Measurements from ENCODE around the gene KIDINS220. TPM values are rescaled to one million over a fixed set of nuclear protein-coding genes. Genes with fewer than 3 reads are reported as not detected.

KIDINS220 gene
- total RNA-seq, 1 experiment from 2014 or later: 29.3 TPM

DNA sequence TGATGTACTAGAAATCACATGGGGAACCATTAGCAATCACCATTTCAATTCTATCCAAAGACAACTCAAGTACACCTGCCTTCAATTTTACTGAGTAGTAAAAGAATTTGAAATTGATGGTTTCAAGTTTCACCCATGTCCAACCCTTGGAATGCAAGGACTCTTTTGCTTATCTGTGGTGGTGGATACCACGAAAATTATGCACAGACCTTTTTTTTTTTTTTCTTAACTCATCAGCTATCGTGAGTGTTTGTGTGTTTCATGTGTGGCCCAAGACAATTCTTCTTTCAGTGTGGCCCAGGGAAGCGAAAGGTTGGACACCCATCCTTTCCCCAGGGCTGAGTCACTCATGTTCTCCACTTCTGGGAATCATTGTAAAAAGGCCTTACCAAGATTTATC lies 132.5 kb downstream of the KIDINS220 start:
- Histone ChIP-seq H3K9ac (ENCODE audit: extremely low read depth, insufficient read length, low read length) (no peak overlapping the region), H3K56ac (ENCODE audit: insufficient read length, low read depth, low read length) (no peak overlapping the region), H3K14ac (ENCODE audit: insufficient read depth, low read length) (no peak overlapping the region), H2BK15ac (ENCODE audit: low read depth, low read length) (no peak overlapping the region), H4K91ac (ENCODE audit: insufficient read length, low read depth, low read length) (no peak overlapping the region), H3K23me2 (ENCODE audit: insufficient read length, low read depth, low read length, poor library complexity, severe bottlenecking) (no peaks in the 10 kb centered on the region), H3K4me1 (ENCODE audit: insufficient read depth, low read length) (no peaks in the 10 kb centered on the region), H3K18ac (ENCODE audit: insufficient read length, low read depth, low read length) (no peak overlapping the region), H3K27ac (ENCODE audit: insufficient read length, low read depth, low read length) (no peak overlapping the region), H2AK5ac (ENCODE audit: insufficient read length, low read length) (no peak overlapping the region), H4K5ac (ENCODE audit: insufficient read length, low read depth, low read length) (no peak overlapping the region), H2BK12ac (ENCODE audit: insufficient read length, low read depth, low read length) (no peak overlapping the region), H2BK20ac (ENCODE audit: low read depth, low read length, poor library complexity, severe bottlenecking) (no peak overlapping the region), H3K79me2 (ENCODE audit: insufficient read depth, low read length) (no peaks in the 10 kb centered on the region), H4K20me1 (ENCODE audit: control insufficient read depth, insufficient read depth, insufficient read length) (no peaks in the 10 kb centered on the region), H3K23ac (ENCODE audit: insufficient read length, low read depth, low read length) (no peak overlapping the region), H3K4ac (ENCODE audit: low read depth, low read length) (no peak overlapping the region), H2AFZ (ENCODE audit: low read length) (no peak overlapping the region), H4K8ac (replicated peaks; ENCODE audit: insufficient read length, low read depth, low read length) (no peak overlapping the region), H3K27me3 (ENCODE audit: insufficient read depth, low read length) (no peaks in the 10 kb centered on the region), H3K79me1 (ENCODE audit: insufficient read depth, low read depth, low read length, poor library complexity, severe bottlenecking) (no peaks in the 10 kb centered on the region), H3K9me3 (ENCODE audit: control insufficient read depth, low read depth, low read length) (no peaks in the 10 kb centered on the region), H2BK120ac (ENCODE audit: low read depth, low read length, poor library complexity, severe bottlenecking) (no peak overlapping the region), H3T11ph (ENCODE audit: low read length) (no peak overlapping the region), H3K4me2 (ENCODE audit: insufficient read depth, insufficient read length, low read length) (no peak overlapping the region), H2BK5ac (ENCODE audit: insufficient read length, low read length) (no peak overlapping the region)
- no peak for DNase-seq
- no peaks in the 10 kb centered on the region for H3K9me3 Mint-ChIP-seq
- H3K27ac Mint-ChIP-seq: no peak overlapping the region
- no peak for TF ChIP-seq CTCF (conservative IDR thresholded peaks at IDR 0.05)
- H3K27me3 Mint-ChIP-seq (ENCODE audit: low read depth): peaks cover 2% of the 10 kb centered on the region; the same call in 1 of the 2 replicates
- peaks cover 6 to 9% of the 10 kb centered on the region in 2 experiments for H3K4me1 Mint-ChIP-seq
- H3K36me3 Mint-ChIP-seq (ENCODE audit: insufficient read depth in 1 of 3, low read depth in 3 of 3): no peaks in the 10 kb centered on the region
- no CpG with 5 or more reads among the region's 3 CpGs for WGBS (ENCODE audit: extremely low coverage, insufficient read length, low lambda C conversion rate)
- no peak overlapping the region for H3K4me3 Mint-ChIP-seq
